K562 (cell line): ENCODE data around the gene PCNX2.

Source experiments
- SMAD1 ChIP-seq: fragments of 150-350 bp; IDR thresholded peaks from 2 replicates; pipeline ENCODE4 v1.6.1; 2014; ENCODE audit warnings: low read length, low read depth; ENCODE audit not compliant: partially characterized antibody
- SP1 ChIP-seq: sonication (generic); formaldehyde crosslinking; IDR thresholded peaks from 2 replicates; pipeline ENCODE4 v1.8.1; 2022; ENCODE audit warnings: mild to moderate bottlenecking, missing genetic modification reagents
- ZNF274 ChIP-seq: IDR thresholded peaks from 2 replicates; pipeline ENCODE4 v1.6.1; 2011; ENCODE audit warnings: low read depth, mild to moderate bottlenecking, low read length, moderate library complexity, borderline replicate concordance

DNA sequence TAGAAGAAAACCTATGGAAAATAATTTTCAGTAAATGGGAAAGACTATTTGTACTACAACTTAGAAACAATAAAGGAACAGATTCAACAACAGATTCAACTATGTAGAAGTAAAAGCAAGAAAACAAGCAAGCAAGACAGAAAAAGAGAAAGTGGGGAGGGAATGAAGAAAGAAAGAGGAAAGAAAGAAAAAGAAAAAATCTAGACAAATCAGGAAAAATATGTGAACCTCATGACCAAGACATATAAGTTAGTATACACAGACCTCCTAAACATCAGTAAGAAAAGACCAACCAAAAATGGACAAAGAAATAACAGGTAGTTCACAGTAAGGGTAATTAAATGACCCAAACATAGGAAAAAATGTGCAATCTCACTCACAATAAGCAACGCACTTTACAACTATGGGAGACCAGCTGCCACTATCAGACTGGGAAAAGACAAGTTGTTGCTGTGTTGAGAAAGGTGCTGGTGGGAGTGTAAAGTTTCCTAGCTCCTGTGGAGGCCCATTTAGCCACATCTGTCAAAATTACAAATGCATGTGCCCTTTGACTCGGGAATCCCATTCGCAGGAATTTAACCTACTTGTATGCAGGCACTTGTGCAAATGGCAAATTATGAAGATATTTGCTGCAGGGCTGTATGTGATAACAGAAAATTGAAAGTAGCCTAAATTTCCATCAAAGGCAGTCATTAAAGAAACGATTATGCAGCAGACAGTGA is 18.1 kb upstream of the PCNX2 start:
- TF ChIP-seq ZNF274: no peak
- no peak for TF ChIP-seq SP1 (CRISPR knock-in tag)
- TF ChIP-seq SMAD1: no peak
